Right lung (tissue), 10 donors: ENCODE results near the gene CAPRIN1. TPM values are rescaled to one million over a fixed set of nuclear protein-coding genes. Genes with fewer than 3 reads are reported as not detected.
A peak's percentile ranks its signal among the peaks of the same experiment; 100 is the strongest.

Experiments used
- DNase-seq, 2 donors: peaks; one replicate each; pipeline ENCODE4 v3.0.0-alpha.2; 2013
- long read RNA-seq, 8 donors: transcript quantifications; one replicate each; lab custom pipeline, GENCODE V29; 2026
- polyA plus RNA-seq, 5 donors: library from polyadenylated mRNA; unstranded; fragments of 120-200 nt; gene quantifications; one replicate each; pipeline versions ENCODE4 v1.2.1 to v1.2.3, GENCODE V29; 2013; ENCODE audit warnings: inconsistent platforms in 1 of 5, low replicate concordance in 1 of 5; ENCODE audit not compliant: insufficient read length in 5 of 5, insufficient read depth in 1 of 5

The CAPRIN1 gene, protein sequence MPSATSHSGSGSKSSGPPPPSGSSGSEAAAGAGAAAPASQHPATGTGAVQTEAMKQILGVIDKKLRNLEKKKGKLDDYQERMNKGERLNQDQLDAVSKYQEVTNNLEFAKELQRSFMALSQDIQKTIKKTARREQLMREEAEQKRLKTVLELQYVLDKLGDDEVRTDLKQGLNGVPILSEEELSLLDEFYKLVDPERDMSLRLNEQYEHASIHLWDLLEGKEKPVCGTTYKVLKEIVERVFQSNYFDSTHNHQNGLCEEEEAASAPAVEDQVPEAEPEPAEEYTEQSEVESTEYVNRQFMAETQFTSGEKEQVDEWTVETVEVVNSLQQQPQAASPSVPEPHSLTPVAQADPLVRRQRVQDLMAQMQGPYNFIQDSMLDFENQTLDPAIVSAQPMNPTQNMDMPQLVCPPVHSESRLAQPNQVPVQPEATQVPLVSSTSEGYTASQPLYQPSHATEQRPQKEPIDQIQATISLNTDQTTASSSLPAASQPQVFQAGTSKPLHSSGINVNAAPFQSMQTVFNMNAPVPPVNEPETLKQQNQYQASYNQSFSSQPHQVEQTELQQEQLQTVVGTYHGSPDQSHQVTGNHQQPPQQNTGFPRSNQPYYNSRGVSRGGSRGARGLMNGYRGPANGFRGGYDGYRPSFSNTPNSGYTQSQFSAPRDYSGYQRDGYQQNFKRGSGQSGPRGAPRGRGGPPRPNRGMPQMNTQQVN
- polyA plus RNA-seq: 100 to 1,000 TPM; 203 to 287 (median 247) TPM
- long read RNA-seq, donor 1, full-length matches to known transcripts: 44 of 172 reads
- long read RNA-seq, donor 1, partial matches to known transcripts: 128 of 172 reads
- long read RNA-seq, donor 1, other reads (novel, unspliced or antisense): 0 of 172 reads
- long read RNA-seq, donor 2, full-length matches to known transcripts: 24 of 24 reads
- long read RNA-seq, donor 2, partial matches to known transcripts: 0 of 24 reads
- long read RNA-seq, donor 2, other reads (novel, unspliced or antisense): 0 of 24 reads
- long read RNA-seq, donor 3, full-length matches to known transcripts: 26 of 38 reads
- long read RNA-seq, donor 3, partial matches to known transcripts: 12 of 38 reads
- long read RNA-seq, donor 3, other reads (novel, unspliced or antisense): 0 of 38 reads
- long read RNA-seq, donor 4, full-length matches to known transcripts: 14 of 32 reads
- long read RNA-seq, donor 4, partial matches to known transcripts: 18 of 32 reads
- long read RNA-seq, donor 4, other reads (novel, unspliced or antisense): 0 of 32 reads
- long read RNA-seq, donor 5, full-length matches to known transcripts: 32 of 73 reads
- long read RNA-seq, donor 5, partial matches to known transcripts: 41 of 73 reads
- long read RNA-seq, donor 5, other reads (novel, unspliced or antisense): 0 of 73 reads
- long read RNA-seq, donor 6, full-length matches to known transcripts: 52 of 108 reads
- long read RNA-seq, donor 6, partial matches to known transcripts: 56 of 108 reads
- long read RNA-seq, donor 6, other reads (novel, unspliced or antisense): 0 of 108 reads
- long read RNA-seq, donor 7, full-length matches to known transcripts: 30 of 49 reads
- long read RNA-seq, donor 7, partial matches to known transcripts: 19 of 49 reads
- long read RNA-seq, donor 7, other reads (novel, unspliced or antisense): 0 of 49 reads
- long read RNA-seq, donor 8, full-length matches to known transcripts: 14 of 14 reads
- long read RNA-seq, donor 8, partial matches to known transcripts: 0 of 14 reads
- long read RNA-seq, donor 8, other reads (novel, unspliced or antisense): 0 of 14 reads

- peak; percentile 90 to 91 for DNase-seq
Measured at GRCh38 chr11:34051349-34052035, at the start of gene CAPRIN1. CAPRIN1 (plus strand) TSS chr11:34051731; CDS start chr11:34052421, 690 bp downstream.

GRCh38 chr11:34002420-34002819 lies 49.1 kb upstream of the CAPRIN1 start:
- DNase-seq: no peak

- no peak for DNase-seq
Measured at GRCh38 chr11:34004236-34004635, 47.3 kb upstream of the CAPRIN1 start.

DNA sequence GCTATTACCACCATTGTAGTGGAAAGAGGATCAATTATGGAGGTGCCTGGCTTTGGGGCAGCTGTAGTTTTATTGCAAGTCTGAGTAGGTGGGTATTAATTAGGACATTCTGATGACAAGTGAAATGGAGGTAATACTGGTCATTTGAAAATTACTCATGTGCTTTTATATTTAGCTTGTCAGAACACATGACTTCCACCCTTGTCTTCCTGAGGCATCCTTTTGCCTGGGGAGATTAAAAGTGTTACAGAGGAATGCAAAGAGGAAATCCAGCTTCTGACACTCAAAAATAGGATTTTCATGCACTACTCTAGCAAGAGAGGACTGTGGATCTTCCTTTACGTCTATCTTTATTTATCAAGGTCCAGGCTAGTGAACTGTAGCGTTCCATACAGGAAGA lies 44.7 kb upstream of the CAPRIN1 start:
- DNase-seq: no peak

GRCh38 chr11:34012734-34013133 lies 38.8 kb upstream of the CAPRIN1 start:
- no peak for DNase-seq

- no peak for DNase-seq
Measured at GRCh38 chr11:34013898-34014571, 37.5 kb upstream of the CAPRIN1 start.

- no peak for DNase-seq
Measured at GRCh38 chr11:34021977-34022735, 29.4 kb upstream of the CAPRIN1 start.

DNA sequence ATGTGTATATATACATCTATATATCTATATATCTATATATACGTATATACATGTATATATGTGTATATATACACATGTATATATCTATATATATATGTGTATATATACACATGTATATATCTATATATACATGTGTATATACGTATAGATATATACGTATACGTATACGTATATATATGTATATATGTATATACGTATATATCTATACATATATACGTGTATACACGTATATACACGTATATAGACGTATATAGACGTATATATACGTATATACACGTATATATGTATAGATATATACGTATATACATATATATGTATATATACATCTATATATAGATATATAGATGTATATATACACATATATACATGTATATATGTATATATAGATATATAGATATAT lies 25.1 kb upstream of the CAPRIN1 start:
- no peak for DNase-seq

GRCh38 chr11:34027516-34028408 lies 23.8 kb upstream of the CAPRIN1 start:
- peak; percentile 48 to 56 for DNase-seq

DNA sequence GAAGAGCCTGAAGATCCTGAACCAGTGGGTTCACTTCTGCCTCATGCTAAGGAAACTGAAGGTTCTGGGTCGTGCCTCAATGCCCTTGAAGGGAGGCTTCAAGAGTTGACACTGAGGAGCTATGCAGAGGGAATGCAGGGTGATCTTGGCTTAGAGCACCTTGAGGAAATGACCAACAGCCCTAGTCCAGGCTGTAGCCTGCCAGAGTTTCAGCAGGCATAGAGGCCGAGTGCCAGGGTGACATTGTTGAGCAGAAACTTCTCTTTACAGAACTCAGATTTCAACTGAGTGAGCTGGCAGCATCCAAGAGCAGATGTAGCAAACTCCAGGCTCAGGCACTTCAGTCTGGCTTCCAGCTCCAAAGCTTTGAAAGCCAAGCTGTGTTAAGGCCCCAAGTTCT lies 23.1 kb upstream of the CAPRIN1 start:
- peak in 1 of 2 donors; percentile 26 for DNase-seq

GRCh38 chr11:34029176-34029575 lies 22.4 kb upstream of the CAPRIN1 start:
- no peak for DNase-seq

- DNase-seq: no peak
Measured at GRCh38 chr11:34030382-34030781, 21.1 kb upstream of the CAPRIN1 start.

DNA sequence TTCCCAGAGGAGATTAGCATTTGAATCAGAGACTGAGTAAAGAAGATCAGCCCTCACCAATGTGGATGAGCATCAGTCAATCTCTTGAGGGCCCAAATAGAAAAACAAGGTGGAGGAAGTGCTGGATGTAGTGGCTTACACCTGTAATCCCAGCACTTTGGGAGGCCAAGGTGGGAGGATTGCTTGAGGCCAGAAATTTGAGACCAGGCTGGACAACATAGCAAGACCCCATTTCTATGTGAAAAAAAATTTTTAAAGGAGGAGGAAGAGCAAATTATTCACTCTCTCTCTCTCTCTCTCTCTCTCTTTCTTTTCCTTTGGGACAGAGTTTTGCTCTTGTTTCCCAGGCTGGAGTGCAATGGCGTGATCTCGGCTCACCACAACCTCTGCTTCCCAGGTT lies 18.1 kb upstream of the CAPRIN1 start:
- DNase-seq: no peak

DNA sequence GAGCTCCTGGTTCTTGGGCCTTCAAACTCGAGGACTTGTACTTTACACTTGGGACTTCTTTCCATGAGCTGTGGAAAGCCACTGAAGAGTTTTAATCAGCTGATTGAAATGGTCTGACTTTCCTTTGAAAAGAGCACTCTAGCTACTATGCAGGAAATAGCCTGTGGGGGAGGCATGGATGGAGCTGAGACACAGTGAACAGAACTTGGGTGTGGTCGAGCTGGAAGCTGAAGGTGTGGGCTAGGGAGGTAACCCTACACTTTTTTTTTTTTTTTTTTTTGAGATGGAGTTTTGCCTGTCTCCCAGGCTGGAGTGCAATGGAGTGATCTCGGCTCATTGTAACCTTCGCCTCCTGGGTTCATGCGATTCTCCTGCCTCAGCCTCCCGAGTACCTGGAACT lies 17.5 kb upstream of the CAPRIN1 start:
- DNase-seq: no peak

DNA sequence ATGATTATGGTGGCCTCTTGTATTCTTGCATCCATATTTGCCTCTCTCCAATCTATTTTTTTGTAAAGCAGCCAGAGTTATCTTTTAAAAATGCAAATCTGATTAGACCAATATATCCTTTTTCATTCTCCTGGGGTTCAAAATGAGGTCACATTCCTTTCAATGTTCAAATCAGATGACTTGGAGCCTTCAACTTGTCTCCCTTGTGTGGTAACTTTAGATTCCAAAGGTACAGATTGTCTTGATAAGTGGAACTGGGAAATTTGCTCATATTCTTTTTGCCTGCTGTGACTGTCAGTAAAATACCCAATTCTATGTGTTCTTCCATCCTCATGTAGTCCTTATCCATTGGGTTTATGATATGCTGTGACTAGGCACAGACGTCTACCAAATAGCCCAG lies 15.1 kb upstream of the CAPRIN1 start:
- DNase-seq: no peak

- DNase-seq: no peak
Measured at GRCh38 chr11:34037016-34037415, 14.5 kb upstream of the CAPRIN1 start.

- no peak for DNase-seq
Measured at GRCh38 chr11:34040571-34040970, 11.0 kb upstream of the CAPRIN1 start.
